Measurements from ENCODE around the gene TDP1.
"Not testable (repeated sequence)": the region's sequence is repeated elsewhere in the genome, so short reads cannot be mapped to it uniquely, and the experiment has no call there.

The TDP1 gene

DNA sequence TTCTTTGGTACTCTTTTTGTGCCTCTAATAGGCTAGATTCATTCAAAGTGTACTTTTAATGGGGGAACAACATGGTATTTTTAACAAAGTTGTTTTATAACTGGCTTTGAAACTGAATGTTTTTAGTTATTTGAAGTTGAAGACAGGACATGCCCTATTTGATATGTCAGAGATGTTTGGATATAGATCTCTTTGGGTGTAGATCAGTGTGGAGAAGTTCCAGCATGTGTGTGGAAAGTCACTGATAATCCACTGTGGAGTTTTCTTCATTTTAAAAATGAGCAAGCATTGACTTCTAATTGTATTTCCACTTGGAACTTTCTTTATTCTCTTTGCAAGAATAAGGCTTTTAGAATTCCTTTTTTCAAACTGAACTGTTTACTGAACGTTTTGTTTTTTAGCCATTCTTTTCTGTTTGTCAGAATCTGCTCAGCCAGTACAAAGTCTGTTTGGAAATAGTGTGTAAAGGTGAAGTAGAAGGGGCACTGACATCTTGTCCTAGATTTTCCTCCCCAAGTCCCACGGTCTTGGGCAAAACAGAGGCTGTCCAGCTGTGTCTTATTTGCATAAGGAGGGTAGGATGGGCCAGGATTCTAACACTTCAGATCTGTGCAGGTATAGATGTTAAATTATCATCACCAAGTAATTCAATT, 35.0 kb downstream of the TDP1 start:
- DNase-seq = no peak

DNA sequence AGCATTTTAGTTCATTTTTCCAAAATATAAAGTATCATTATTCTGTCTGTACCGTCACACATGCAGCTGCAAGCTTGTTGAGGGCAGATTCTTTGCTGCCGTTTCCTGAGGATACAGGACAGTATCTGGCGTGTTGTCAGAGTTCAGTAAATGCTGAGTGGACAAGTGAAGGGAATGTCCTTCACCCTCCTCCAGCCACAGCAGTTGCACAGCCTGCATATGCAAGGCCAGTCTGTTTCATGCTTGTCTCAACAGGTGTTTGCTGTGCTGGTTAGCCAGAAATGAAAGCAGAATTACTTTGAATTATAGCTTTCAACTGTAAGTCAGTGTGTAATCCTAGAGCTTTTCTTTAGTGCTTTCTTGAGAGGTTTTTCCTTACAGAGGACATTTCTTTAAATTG, 36.5 kb downstream of the TDP1 start:
- DNase-seq = no peak

GRCh38 chr14:89996963-89997362, 41.2 kb downstream of the TDP1 start:
- DNase-seq = no peak

DNA sequence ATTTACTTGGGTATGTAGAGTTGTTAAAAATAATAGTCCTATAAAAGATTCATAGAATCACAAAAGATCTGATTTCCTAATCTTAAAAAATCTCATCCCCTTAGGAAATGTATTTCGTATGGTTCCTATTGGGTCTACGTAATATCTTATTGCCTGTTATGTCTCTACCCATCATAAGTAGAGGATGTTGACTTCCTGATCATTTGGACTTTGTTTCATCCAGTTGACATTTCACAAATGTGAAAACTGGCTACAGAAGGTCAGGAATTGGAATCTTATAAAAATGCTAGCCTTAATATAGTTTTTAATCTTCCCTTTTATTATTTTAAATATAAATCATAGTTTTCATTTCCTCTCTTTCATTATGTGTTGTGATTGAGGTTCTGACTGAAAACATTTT, 45.2 kb downstream of the TDP1 start:
- no peak for DNase-seq

DNA sequence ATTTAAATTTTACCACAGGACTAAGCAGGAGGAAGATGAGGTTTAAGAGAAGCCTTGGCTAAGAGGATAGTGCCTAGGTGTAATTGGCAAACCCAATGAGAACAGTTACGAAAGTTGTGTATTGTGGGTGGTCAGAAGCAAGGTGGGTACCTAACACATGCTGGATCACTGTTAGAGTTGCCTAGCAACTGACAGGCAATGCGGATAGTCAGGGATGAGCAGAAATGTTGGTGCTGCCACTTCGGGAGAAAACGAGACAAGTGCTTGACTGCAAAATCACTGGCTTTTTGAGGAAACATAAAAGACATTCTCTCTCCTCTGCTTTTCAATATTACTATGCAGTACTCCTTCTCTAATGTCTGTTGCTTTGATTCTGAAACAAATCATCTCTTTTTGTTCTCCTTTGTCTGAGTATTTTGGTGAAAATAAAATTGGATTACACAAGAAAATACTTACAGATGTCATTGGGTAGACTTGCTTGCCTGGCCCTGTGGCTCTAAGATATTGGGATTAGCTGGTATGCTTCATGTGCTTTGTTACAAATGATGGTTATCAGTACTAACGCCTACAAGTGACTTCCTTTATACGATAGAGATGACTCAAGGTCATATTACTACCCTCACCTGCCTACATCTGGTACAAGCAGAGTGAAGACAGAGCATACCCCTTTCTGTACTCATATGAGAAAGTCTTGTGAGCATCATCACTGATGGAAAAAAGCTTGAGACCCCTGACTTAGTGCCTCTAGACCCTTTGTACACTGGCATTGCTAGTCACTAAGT, 48.0 kb downstream of the TDP1 start:
- DNase-seq = no peak

DNA sequence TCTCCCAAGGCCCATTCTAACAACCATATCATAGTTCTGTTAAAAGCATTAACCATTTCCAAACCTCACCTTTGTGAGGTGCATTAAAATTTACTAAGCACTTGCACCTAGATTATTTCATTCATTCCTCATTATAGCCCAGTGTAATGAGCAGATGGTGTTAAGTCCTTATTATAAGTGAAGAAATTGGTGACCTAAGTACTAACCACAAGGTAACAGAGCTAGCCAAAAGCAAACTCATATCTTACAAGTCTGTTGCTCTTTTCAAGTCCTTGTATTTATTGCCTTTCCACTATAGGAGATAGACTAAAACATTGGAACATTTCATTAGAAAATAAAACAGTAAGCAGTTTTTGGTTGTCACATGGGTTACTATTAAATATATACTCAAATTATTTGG, 49.7 kb downstream of the TDP1 start:
- DNase-seq = no peak

DNA sequence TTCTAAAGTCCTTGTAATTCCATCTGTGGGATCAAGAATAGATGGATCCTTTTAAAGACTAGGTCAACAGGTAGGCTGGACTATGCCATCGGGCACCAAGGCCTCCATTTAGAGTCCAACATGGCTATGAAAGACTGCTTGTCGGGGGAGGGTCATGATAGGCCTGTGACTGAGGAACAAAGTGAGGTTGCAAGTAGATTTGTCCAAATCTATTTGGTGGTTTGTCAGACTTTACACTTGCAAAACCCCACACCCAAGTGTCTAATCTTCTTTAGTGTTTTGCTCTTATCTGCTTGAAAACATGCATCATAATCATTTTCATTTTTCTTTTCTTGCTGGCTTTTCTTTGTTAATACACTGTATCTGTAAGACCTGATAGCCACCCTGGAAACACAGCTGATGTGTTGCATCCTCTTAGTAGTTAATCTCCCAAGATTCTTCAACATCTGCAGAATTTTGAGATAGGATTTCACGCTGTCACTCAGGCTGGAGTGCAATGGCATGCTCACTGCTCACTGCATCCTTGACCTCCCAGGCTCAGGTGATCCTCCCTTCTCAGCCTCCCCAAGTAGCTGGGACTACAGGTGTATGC, 50.3 kb downstream of the TDP1 start:
- no peak for DNase-seq

GRCh38 chr14:90017371-90017770, 61.6 kb downstream of the TDP1 start:
- no peak for DNase-seq

DNA sequence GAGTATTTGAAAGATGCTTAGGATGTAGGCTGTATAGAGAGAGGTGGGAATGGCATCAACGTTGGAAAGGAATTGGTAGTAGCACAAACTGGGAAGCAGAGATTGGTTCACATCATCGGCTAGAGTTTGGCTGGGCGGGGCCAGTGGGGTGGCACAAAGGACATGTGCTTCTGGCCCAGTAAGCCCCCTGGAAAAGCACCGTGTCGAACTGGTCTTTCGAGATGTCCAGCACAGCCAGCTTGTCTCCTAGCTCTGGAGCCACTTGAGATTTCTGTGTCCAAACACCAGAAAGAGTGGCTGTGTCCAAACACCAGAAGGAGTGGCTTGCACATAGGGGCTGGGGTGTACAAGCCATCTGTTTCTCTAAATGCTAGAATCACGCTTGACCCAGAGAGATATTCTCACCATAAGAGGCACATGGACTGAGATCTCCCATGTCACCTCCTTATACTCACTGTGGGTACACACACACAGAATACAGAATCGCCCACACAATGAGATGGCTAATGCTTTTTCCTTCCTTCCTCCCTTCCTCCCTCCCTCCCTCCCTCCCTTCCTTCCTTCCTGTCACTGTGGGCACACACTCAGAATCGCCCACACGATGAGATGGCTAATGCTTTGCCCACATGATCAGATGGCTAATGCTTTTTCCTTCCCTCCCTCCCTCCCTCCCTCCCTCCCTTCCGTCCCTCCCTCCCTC, 64.2 kb downstream of the TDP1 start:
- DNase-seq = no peak

GRCh38 chr14:90023176-90023896, 67.6 kb downstream of the TDP1 start:
- no peak for DNase-seq

GRCh38 chr14:90024910-90025309, 69.2 kb downstream of the TDP1 start:
- no peak for DNase-seq

GRCh38 chr14:90026608-90027007, 70.9 kb downstream of the TDP1 start:
- not testable (repeated sequence) for DNase-seq

GRCh38 chr14:90027842-90028241, 72.1 kb downstream of the TDP1 start:
- DNase-seq = no peak

DNA sequence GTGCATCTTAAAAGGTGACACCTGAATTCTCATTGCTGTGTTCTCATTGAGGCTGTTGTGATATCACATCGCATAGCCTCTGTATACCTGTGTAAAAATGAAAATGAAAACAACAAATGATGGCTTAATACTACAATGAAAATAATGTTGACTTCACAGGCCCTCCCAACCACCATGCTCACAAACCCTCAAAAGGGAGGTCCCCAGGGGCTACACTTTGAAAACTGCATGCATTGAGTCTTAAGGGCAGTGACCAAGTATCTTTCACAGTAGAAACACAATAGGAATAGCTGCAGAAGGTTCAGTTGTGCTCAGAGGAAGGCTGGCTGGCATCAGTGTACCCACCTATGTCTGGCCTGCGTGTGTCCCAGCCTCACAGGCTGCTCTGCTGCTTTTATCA, 78.4 kb downstream of the TDP1 start:
- DNase-seq = no peak

GRCh38 chr14:90034835-90035525, 79.3 kb downstream of the TDP1 start:
- no peak for DNase-seq

DNA sequence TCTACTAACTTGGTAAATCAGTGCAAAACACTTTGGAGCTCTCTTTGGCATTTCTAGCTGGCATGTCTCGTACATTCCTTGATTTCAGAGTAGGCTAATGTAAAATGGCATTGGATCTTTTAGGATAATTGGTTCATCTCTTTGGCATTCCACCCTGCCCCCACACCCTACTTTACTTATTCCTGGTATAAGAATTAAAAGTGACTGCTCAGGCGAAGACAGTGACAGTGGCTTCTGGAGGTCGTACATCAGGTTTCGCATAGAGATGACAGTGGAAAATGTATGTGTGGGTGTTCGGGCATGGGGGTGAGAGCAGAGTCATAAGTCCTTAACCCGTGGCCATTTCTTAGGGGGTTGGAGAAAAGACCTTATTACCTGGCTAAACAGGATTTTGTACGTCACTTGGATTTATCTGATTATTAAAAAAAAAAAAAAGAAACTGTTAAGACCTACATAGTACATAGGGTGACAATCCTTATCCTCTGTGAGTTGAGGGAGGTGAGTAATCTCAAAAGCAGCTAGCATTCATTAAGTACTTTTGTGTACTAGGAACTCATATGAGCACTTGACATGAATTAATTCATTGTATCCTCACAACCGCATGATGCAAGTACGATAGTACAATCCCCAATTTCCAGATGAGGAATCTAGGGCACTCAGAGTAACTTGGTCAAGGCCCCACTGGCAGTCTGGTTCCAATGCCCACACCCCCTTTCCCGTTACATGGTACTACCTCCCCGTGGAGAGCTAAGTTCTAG, 83.7 kb downstream of the TDP1 start:
- DNase-seq = no peak

- DNase-seq = no peak
Observed at GRCh38 chr14:90040411-90040810, 84.7 kb downstream of the TDP1 start.

GRCh38 chr14:90042496-90043252, 86.9 kb downstream of the TDP1 start:
- DNase-seq = peak in 3 of 4 experiments; percentile 16 to 44 (median 19)

- no peak for DNase-seq
Observed at GRCh38 chr14:90045616-90046015, 89.9 kb downstream of the TDP1 start.

GRCh38 chr14:90049390-90049789, 93.7 kb downstream of the TDP1 start:
- DNase-seq = no peak

GRCh38 chr14:90050271-90050670, 94.5 kb downstream of the TDP1 start:
- no peak for DNase-seq
